ENCODE data around the gene KRT17. TPM values are rescaled to one million over a fixed set of nuclear protein-coding genes. Genes with fewer than 3 reads are reported as not detected.

The KRT17 gene
- total RNA-seq, 4 donors from 2014 or later = 0.58 to 5.6 (median 1.2) TPM; not detected in 1

DNA sequence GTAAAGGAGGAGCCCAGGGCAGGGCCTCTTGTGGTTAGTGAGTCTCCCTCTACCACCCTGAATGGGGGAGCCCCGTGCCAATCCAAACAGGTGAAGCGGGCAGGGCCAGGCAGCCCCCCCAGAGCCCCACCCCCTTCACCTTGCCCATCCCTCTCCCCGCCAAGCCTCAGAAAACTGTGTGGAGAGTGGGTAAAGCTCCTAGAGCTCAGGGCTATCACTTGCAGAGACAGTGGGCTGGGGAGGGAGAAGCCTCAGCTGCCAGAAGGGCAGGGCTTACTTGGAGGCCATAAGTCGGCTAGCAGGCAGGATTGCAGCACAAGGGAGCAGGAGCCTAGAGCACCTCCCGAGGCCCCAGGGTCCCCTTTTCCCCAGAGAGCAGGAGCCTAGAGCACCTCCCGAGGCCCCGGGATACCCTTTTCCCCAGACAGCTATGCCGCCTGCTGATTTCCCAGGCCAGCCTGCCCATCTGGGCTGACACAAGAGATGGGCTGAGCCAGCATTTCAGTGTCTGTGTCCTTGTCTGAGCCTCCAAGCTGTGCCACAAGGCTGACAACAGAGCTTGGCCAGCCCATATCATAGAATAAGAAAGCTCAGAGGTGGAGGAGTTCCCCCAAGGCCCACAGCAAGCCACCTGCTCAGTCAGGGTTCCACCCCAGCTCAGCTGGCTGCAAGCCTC lies 30.9 kb downstream of the KRT17 start:
- H3K4me3 ChIP-seq = no peak overlapping the region
- H3K27ac ChIP-seq (replicated peaks in 1 of 4) = no peak overlapping the region
- no peaks in the 10 kb centered on the region for H3K4me1 ChIP-seq
- TF ChIP-seq POLR2AphosphoS5 (IDR thresholded peaks at IDR 0.05) (no peak), EP300 (IDR thresholded peaks at IDR 0.05) (no peak), POLR2A (IDR thresholded peaks at IDR 0.05; ENCODE audit: low read depth) (no peak)
- TF ChIP-seq, protein P1, sequence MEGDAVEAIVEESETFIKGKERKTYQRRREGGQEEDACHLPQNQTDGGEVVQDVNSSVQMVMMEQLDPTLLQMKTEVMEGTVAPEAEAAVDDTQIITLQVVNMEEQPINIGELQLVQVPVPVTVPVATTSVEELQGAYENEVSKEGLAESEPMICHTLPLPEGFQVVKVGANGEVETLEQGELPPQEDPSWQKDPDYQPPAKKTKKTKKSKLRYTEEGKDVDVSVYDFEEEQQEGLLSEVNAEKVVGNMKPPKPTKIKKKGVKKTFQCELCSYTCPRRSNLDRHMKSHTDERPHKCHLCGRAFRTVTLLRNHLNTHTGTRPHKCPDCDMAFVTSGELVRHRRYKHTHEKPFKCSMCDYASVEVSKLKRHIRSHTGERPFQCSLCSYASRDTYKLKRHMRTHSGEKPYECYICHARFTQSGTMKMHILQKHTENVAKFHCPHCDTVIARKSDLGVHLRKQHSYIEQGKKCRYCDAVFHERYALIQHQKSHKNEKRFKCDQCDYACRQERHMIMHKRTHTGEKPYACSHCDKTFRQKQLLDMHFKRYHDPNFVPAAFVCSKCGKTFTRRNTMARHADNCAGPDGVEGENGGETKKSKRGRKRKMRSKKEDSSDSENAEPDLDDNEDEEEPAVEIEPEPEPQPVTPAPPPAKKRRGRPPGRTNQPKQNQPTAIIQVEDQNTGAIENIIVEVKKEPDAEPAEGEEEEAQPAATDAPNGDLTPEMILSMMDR (IDR thresholded peaks at IDR 0.05) = no peak
- H3K36me3 ChIP-seq = no peaks in the 10 kb centered on the region
- WGBS = 74% methylated on average over 6 of the region's 8 CpGs
- no peak for DNase-seq (ENCODE audit: extremely low spot score)
- intact Hi-C loops (cut with DNase I) = no loop called here
- no peaks in the 10 kb centered on the region for H3K9me3 ChIP-seq
- peaks cover 0 to 23% (median 0%) of the 10 kb centered on the region in 4 donors for H3K27me3 ChIP-seq

DNA sequence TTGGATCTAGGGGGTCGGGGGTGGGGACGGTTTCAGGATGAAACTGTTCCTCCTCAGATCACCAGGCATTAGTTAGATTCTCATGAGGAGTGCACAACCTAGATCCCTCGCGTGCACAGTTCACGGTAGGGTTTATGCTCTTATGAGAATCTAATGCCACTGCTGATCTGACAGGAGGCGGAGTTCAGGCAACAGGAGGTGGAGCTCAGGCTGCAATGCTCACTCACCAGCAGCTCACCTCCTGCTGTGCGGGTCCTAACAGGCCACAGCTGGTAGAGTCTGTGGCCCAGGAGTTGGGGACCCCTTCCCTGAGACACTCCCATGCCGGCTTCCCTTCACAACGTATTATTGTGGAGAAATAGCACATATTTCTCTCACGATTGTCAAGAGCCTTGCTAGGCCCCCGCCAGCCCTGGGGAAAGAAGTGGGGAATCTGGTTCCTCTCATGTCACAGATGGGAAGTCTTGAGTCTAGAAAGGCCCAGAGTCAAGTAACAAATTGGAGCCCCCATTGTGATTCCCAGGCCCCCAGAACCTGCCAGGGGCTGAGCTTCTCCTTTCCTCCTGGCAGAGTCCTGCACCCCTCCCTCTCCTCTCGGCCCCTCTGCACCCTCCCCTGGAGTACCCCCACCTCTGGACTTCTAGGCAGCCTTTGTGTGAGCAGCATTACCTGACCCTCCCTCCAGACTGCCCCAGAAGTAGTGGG lies 31.6 kb downstream of the KRT17 start:
- Histone ChIP-seq H3K4me3 (no peak overlapping the region), H3K4me1 (no peaks in the 10 kb centered on the region), H3K9me3 (no peaks in the 10 kb centered on the region), H3K27ac (replicated peaks in 1 of 4) (no peak overlapping the region), H3K27me3 (peaks cover 0 to 23% (median 0%) of the 10 kb centered on the region in 4 donors), H3K36me3 (no peaks in the 10 kb centered on the region)
- intact Hi-C loops (cut with DNase I) = no loop called here
- no peak for TF ChIP-seq EP300 (IDR thresholded peaks at IDR 0.05)
- no peak for TF ChIP-seq POLR2AphosphoS5 (IDR thresholded peaks at IDR 0.05)
- TF ChIP-seq POLR2A (IDR thresholded peaks at IDR 0.05; ENCODE audit: low read depth) = no peak
- TF ChIP-seq, protein P1 (IDR thresholded peaks at IDR 0.05) = no peak
- DNase-seq (ENCODE audit: extremely low spot score) = no peak
- 82% methylated on average over 11 of the region's 12 CpGs for WGBS

DNA sequence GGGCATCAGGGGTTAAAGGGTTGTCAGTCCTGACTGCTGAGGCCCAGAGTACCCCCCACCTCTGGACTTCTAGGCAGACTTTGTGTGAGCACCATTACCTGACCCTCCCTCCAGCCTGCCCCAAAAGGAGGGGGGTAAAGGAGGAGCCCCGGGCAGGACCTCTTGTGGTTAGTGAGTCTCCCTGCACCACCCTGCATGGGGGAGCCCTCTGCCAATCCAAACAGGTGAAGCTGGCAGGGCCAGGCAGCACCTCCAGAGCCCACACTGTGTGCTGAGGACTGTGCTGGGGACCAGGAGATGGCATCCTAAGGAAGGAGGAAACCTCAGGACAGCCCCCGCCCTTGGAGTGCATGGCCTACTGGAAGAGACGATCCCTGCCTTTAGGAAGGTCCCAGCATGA lies 35.1 kb downstream of the KRT17 start:
- H3K9me3 ChIP-seq = no peaks in the 10 kb centered on the region
- DNase-seq (ENCODE audit: extremely low spot score) = no peak
- 78% methylated on average over 3 of the region's 3 CpGs for WGBS
- no peak overlapping the region for H3K4me3 ChIP-seq
- intact Hi-C loops (cut with DNase I) = no loop called here
- no peaks in the 10 kb centered on the region for H3K36me3 ChIP-seq
- no peaks in the 10 kb centered on the region for H3K4me1 ChIP-seq
- TF ChIP-seq POLR2AphosphoS5 (IDR thresholded peaks at IDR 0.05) (no peak), POLR2A (IDR thresholded peaks at IDR 0.05; ENCODE audit: low read depth) (no peak)
- TF ChIP-seq, protein P1 (IDR thresholded peaks at IDR 0.05) = no peak
- no peak overlapping the region for H3K27ac ChIP-seq (replicated peaks in 1 of 4)
- H3K27me3 ChIP-seq = peaks cover 0 to 23% (median 0%) of the 10 kb centered on the region in 4 donors

DNA sequence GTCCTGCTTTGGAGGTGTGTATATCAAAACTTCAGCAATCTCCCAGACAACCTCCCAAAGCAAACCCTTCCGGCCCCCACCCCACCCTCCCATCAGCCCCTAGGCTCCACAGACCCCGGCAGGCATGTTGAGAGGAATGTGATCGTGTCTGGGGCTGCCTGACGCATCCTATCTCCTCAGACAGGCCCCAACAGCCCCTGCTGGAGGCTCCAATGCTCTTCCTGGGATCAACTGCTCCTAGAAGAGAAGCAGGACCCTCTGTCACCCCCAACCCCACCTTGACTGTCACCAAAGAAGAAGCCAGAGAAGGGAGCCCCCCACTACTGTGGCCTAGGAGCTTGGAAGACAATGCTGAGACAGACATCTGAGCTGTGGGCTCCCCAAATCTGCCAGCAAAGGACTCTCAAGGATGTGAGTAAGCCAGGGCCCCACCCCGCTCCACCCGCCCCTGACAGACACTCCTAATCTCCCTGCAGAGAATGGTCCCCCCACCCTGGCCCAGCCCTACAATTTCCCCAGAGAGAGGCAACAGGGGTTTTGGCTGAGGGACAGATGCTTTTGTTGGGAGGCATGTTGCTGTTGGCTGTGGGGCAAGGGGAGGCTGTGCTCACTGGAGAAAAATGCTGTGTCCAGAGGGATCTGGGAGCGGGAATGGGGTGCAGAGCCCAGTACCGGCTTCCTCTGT lies 36.1 kb downstream of the KRT17 start:
- WGBS = 78% methylated on average over 2 of the region's 8 CpGs
- intact Hi-C loops (cut with DNase I) = no loop called here
- Histone ChIP-seq H3K36me3 (no peaks in the 10 kb centered on the region), H3K4me1 (no peaks in the 10 kb centered on the region), H3K9me3 (no peaks in the 10 kb centered on the region), H3K4me3 (no peak overlapping the region), H3K27me3 (peaks cover 0 to 18% (median 0%) of the 10 kb centered on the region in 4 donors), H3K27ac (replicated peaks in 1 of 4) (no peak overlapping the region)
- no peak for DNase-seq (ENCODE audit: extremely low spot score)
- TF ChIP-seq, protein P1 (IDR thresholded peaks at IDR 0.05) = no peak
- TF ChIP-seq POLR2A (IDR thresholded peaks at IDR 0.05; ENCODE audit: low read depth) = no peak
- no peak for TF ChIP-seq POLR2AphosphoS5 (IDR thresholded peaks at IDR 0.05)
- no peak for TF ChIP-seq EP300 (IDR thresholded peaks at IDR 0.05)
